GM21529 (cell line): Measurements from ENCODE around the gene PABPN1.
"Not testable (repeated sequence)": the region's sequence is repeated elsewhere in the genome, so short reads cannot be mapped to it uniquely, and the experiment has no call there.

Experiments
- ATAC-seq: cut with Tn5 transposase; IDR thresholded peaks from one replicate; pipeline ENCODE4 v1.9.1; 2021; ENCODE audit not compliant: unreplicated experiment

Gene PABPN1

GRCh38 chr14:23320584-23321571, at the start of gene PABPN1:
Gene PABPN1, plus strand, starts transcription at chr14:23321457. Its CDS starts 13 bp downstream, at chr14:23321470.
- peak; percentile 86 for ATAC-seq

GRCh38 chr14:23275412-23275811, 45.8 kb upstream of the PABPN1 start:
- ATAC-seq, result no peak

- no peak for ATAC-seq
These were observed 44.1 kb upstream of the PABPN1 start for GRCh38 chr14:23277189-23277588.

GRCh38 chr14:23277928-23278327, 43.3 kb upstream of the PABPN1 start:
- not testable (repeated sequence) for ATAC-seq

- ATAC-seq, result no peak
These were observed 40.0 kb upstream of the PABPN1 start for GRCh38 chr14:23281247-23281646.

GRCh38 chr14:23284654-23285529, 36.4 kb upstream of the PABPN1 start:
- no peak for ATAC-seq

- ATAC-seq, result peak; percentile 27
These were observed 35.7 kb upstream of the PABPN1 start for GRCh38 chr14:23285530-23286019.

- ATAC-seq, result peak; percentile 95
These were observed 35.0 kb upstream of the PABPN1 start, which contains the start of gene HOMEZ for GRCh38 chr14:23286020-23286901. Gene HOMEZ, minus strand, starts transcription at chr14:23286132. Its CDS starts 180 bp downstream, at chr14:23285952.

- ATAC-seq, result no peak
These were observed 34.3 kb upstream of the PABPN1 start for GRCh38 chr14:23286902-23287479.

- ATAC-seq, result peak; percentile 46
These were observed 26.3 kb upstream of the PABPN1 start for GRCh38 chr14:23294734-23295561.

GRCh38 chr14:23296012-23296777, 25.1 kb upstream of the PABPN1 start:
- ATAC-seq, result no peak

GRCh38 chr14:23297096-23297495, 24.2 kb upstream of the PABPN1 start:
- ATAC-seq, result no peak

GRCh38 chr14:23297611-23298277, 23.5 kb upstream of the PABPN1 start:
- ATAC-seq, result no peak

- no peak for ATAC-seq
These were observed 21.9 kb upstream of the PABPN1 start for GRCh38 chr14:23299211-23299957.

- ATAC-seq, result no peak
These were observed 21.1 kb upstream of the PABPN1 start for GRCh38 chr14:23299986-23300686.

- no peak for ATAC-seq
These were observed 20.5 kb upstream of the PABPN1 start for GRCh38 chr14:23300687-23301223.
